K562 (cell line): Measurements from ENCODE around the gene SIRPG. TPM values are rescaled to one million over a fixed set of nuclear protein-coding genes. Genes with fewer than 3 reads are reported as not detected.

Experiments
- ATAC-seq: fragments of 200-7000 bp; cut with Tn5 transposase; 3 replicates; pipeline ENCODE4 v1.9.1; 2020; ENCODE audit warnings: moderate library complexity
- BruUV-seq: library from RNA; stranded (reverse); fragments of 400-500 nt; replicated peaks from 2 replicates; lab custom pipeline; 2021; lab: Mats Ljungman, UMichigan
- CTCF ChIA-PET: fragments of 300-600 bp; formaldehyde crosslinking; extraction: SDS; loops from one replicate; lab custom pipeline; 2021; ENCODE audit warnings: low intra/inter-chr PET ratio; lab: Yijun Ruan, JAX
- POLR2A ChIA-PET: fragments of 300-600, 350-650 bp; sonication (Branson Sonifier 250); formaldehyde crosslinking; extraction: SDS; loops from one replicate; lab custom pipeline; 2021; ENCODE audit warnings: antibody characterized with exemption, inconsistent platforms; lab: Yijun Ruan, JAX
- DNase-seq, 4 experiments: peaks; one replicate each; pipeline versions ENCODE4 v3.0.0 to v3.0.0-alpha.2; 2011 to 2018; ENCODE audit warnings: low spot score in 3 of 4, mixed read lengths in 3 of 4; ENCODE audit errors: extremely low read depth in 1 of 4
- FAIRE-seq: peaks from 2 replicates; lab custom pipeline; 2011; peaks lifted over from hg19 to GRCh38; lab: Jason Lieb, UNC
- H2AFZ ChIP-seq: 2 replicates; pipeline ENCODE4 v1.6.0; 2011; ENCODE audit warnings: low read depth, low read length, control low read depth, inconsistent platforms
- H3K27ac ChIP-seq: fragments of 200-600 bp; 3 replicates; pipeline ENCODE4 v1.8.0; 2011; ENCODE audit warnings: low read depth, mild to moderate bottlenecking, control low read depth, inconsistent platforms, low read length, moderate library complexity, mixed read lengths; ENCODE audit errors: extremely low read depth
- H3K27me3 ChIP-seq, 2 experiments: fragments of 300-600 bp in 1 of 2; 2 replicates in 1 of 2; 3 replicates in 1 of 2; pipeline versions ENCODE4 v1.6.0 to v1.8.0; 2011; ENCODE audit warnings: inconsistent platforms in 2 of 2, low read length in 2 of 2, mild to moderate bottlenecking in 1 of 2, mixed read lengths in 1 of 2, moderate library complexity in 1 of 2; ENCODE audit not compliant: control insufficient read depth in 2 of 2, insufficient read depth in 2 of 2
- H3K36me3 ChIP-seq: fragments of 300-600 bp; 3 replicates; pipeline ENCODE4 v1.8.0; 2011; ENCODE audit warnings: mild to moderate bottlenecking, low read length, inconsistent platforms; ENCODE audit not compliant: control insufficient read depth, insufficient read depth
- H3K4me1 ChIP-seq, 2 experiments: fragments of 200-600 bp in 1 of 2; replicated peaks in 1 of 2; 2 replicates in 1 of 2; 3 replicates in 1 of 2; pipeline versions ENCODE4 v1.5.1 to v1.8.0; 2011; ENCODE audit warnings: inconsistent platforms in 2 of 2, low read length in 2 of 2, mild to moderate bottlenecking in 1 of 2, mixed read lengths in 1 of 2, moderate library complexity in 1 of 2; ENCODE audit not compliant: control insufficient read depth in 2 of 2, insufficient read depth in 2 of 2
- H3K4me2 ChIP-seq: 2 replicates; pipeline ENCODE4 v1.6.1; 2011; ENCODE audit warnings: low read length, control low read depth, inconsistent platforms, mixed read lengths; ENCODE audit not compliant: insufficient read depth
- H3K4me3 ChIP-seq: fragments of 200-600 bp; sonication (generic), shearing (Covaris generic); 2 replicates; pipeline ENCODE4 v1.5.1; 2016; ENCODE audit warnings: control low read depth, inconsistent platforms
- H3K79me2 ChIP-seq: fragments of 200-600 bp; 3 replicates; pipeline ENCODE4 v1.8.0; 2011; ENCODE audit warnings: low read length, inconsistent platforms; ENCODE audit not compliant: control insufficient read depth, insufficient read depth
- H3K9ac ChIP-seq, 2 experiments: 2 replicates each; pipeline versions ENCODE4 v1.6.0 to v1.6.1; 2011; ENCODE audit warnings: low read depth in 2 of 2, low read length in 2 of 2, control low read depth in 1 of 2, inconsistent platforms in 1 of 2, mild to moderate bottlenecking in 1 of 2, mixed read lengths in 1 of 2; ENCODE audit not compliant: insufficient read depth in 1 of 2
- H3K9me1 ChIP-seq: one replicate; pipeline ENCODE4 v1.6.0; 2011; ENCODE audit warnings: inconsistent platforms, mild to moderate bottlenecking, low read length, moderate library complexity; ENCODE audit not compliant: control insufficient read depth, insufficient read depth
- H3K9me3 ChIP-seq: replicated peaks from 2 replicates; pipeline ENCODE4 v1.5.1; 2011; ENCODE audit warnings: low read depth, low read length, inconsistent platforms; ENCODE audit not compliant: control insufficient read depth, insufficient read depth
- H4K20me1 ChIP-seq: replicated peaks from 2 replicates; pipeline ENCODE4 v1.6.1; 2011; ENCODE audit warnings: low read length, inconsistent platforms, mixed read lengths; ENCODE audit not compliant: control insufficient read depth, insufficient read depth
- BACH1 ChIP-seq: fragments of 200-800 bp; sonication (Bioruptor generic); IDR thresholded peaks from 2 replicates; pipeline ENCODE4 v1.6.1; 2016; ENCODE audit warnings: missing genetic modification characterization, missing compliant biosample characterization
- BHLHE40 ChIP-seq: IDR thresholded peaks from 2 replicates; pipeline ENCODE4 v1.6.1; 2011; ENCODE audit warnings: low read length, improper control_type of control experiment
- CAMTA2 ChIP-seq: fragments of 250-450 bp; sonication (Bioruptor Pico); conservative IDR thresholded peaks from 2 replicates; pipeline ENCODE4 v1.5.1; 2022
- CBX2 ChIP-seq: fragments of 200-600 bp; sonication (generic); IDR thresholded peaks from one replicate; pipeline ENCODE4 v1.6.1; 2012; ENCODE audit warnings: mild to moderate bottlenecking, low read length, inconsistent platforms; ENCODE audit not compliant: insufficient read depth, poor library complexity, severe bottlenecking
- PHB2 ChIP-seq: fragments of 450-650 bp; IDR thresholded peaks from 2 replicates; pipeline ENCODE4 v1.6.1; 2017; ENCODE audit warnings: low read depth
- PHTF2 ChIP-seq: fragments of 250-450 bp; sonication (Bioruptor Pico); IDR thresholded peaks from 2 replicates; pipeline ENCODE4 v1.5.0; 2021; ENCODE audit warnings: mild to moderate bottlenecking
- POLR2AphosphoS5 ChIP-seq: IDR thresholded peaks from 2 replicates; pipeline ENCODE4 v1.6.1; 2011; ENCODE audit warnings: mild to moderate bottlenecking, low read depth, low read length, moderate library complexity; ENCODE audit not compliant: control insufficient read depth, insufficient read depth
- ZFX ChIP-seq: sonication (generic); formaldehyde crosslinking; IDR thresholded peaks from 2 replicates; pipeline ENCODE4 v1.8.0; 2022; ENCODE audit warnings: mild to moderate bottlenecking, missing genetic modification reagents, moderate library complexity
- ZNF316 ChIP-seq: fragments of 450-650 bp; IDR thresholded peaks from 2 replicates; pipeline ENCODE4 v1.6.1; 2016
- ZNF551 ChIP-seq: fragments of 250-450 bp; sonication (Bioruptor Pico); IDR thresholded peaks from 2 replicates; pipeline ENCODE4 v1.5.0; 2021; ENCODE audit warnings: mild to moderate bottlenecking, moderate library complexity
- WGBS: fragments of 100-300 bp; shearing (Covaris generic); methylation state at CpG from one replicate; pipeline ENCODE4 v1.1.6; 2016; ENCODE audit warnings: low coverage, mixed read lengths; ENCODE audit not compliant: insufficient coverage; ENCODE audit errors: missing lambda C conversion rate; 5-methylcytosine and 5-hydroxymethylcytosine counted together
- in situ Hi-C: fragments of 300-500 bp; cut with MboI; formaldehyde crosslinking; loops from 4 replicates; pipeline ENCODE4 v1.15.0; 2018; ENCODE audit warnings: inconsistent platforms, mixed read lengths
- intact Hi-C: fragments of 100-400 bp; cut with micrococcal nuclease; formaldehyde crosslinking; loops from 2 replicates; pipeline ENCODE4 v1.14.2; 2022
- polyA plus RNA-seq, 8 experiments: library from polyadenylated mRNA; depleted of rRNA in 4 of 8; stranded (reverse) in 5 of 8; unstranded in 3 of 8; fragments of >200 nt; fragmentation: Nextera tagmentation in 2 of 8; fragmentation: Illumina TruSeq in 1 of 8; extraction: Ambion mirVana in 2 of 8; extraction: Trizol in 1 of 8; gene quantifications; 2 replicates each; pipeline versions ENCODE4 v1.2.1 to v1.2.3, GENCODE V29; 2011 to 2014; ENCODE audit warnings: inconsistent platforms in 1 of 8, missing spikeins in 1 of 8
- total RNA-seq, 7 experiments: library from RNA; depleted of rRNA in 6 of 7; stranded (reverse); fragments of >200 nt in 6 of 7; fragmentation: Illumina TruSeq in 2 of 7; extraction: Trizol in 2 of 7; gene quantifications; 2 replicates each; pipeline versions ENCODE4 v1.2.1 to v1.2.3, GENCODE V29; 2011 to 2021; ENCODE audit warnings: low replicate concordance in 1 of 7

Gene SIRPG
- total and polyA plus RNA-seq, 9 of the 15 experiments (the other 6 are each of a cell fraction or from before 2014, with no cell fraction given), result not detected

GRCh38 chr20:1637755-1638154 lies 19.8 kb downstream of the SIRPG start:
- H3K9me3 ChIP-seq, result no peaks in the 10 kb centered on the region
- H4K20me1 ChIP-seq, result no peaks in the 10 kb centered on the region
- TF ChIP-seq POLR2AphosphoS5 (no peak), BACH1 (tag) (no peak), ZNF316 (no peak), ZFX (CRISPR knock-in tag) (no peak), PHB2 (no peak), BHLHE40 (no peak), PHTF2 (CRISPR knock-in tag) (no peak), CAMTA2 (no peak), ZNF551 (CRISPR knock-in tag) (no peak), CBX2 (no peak)
- no peaks in the 10 kb centered on the region for H3K27me3 ChIP-seq
- no TSS peak for BruUV-seq
- H3K4me2 ChIP-seq, result no peak overlapping the region
- FAIRE-seq (no peak), ATAC-seq (no peak), DNase-seq (no peak)
- intact Hi-C loops (no loop called here), in situ Hi-C loops (no loop called here)
- H3K9ac ChIP-seq, result no peak overlapping the region
- H2AFZ ChIP-seq, result no peak overlapping the region
- no peak overlapping the region for H3K4me3 ChIP-seq
- H3K79me2 ChIP-seq, result no peaks in the 10 kb centered on the region
- no peak overlapping the region for H3K27ac ChIP-seq
- H3K9me1 ChIP-seq, result no peaks in the 10 kb centered on the region
- WGBS, result 0% methylated on average over 2 of the region's 2 CpGs
- ChIA-PET CTCF (no interaction called here), POLR2A (no interaction called here)
- H3K4me1 ChIP-seq, result no peaks in the 10 kb centered on the region
- no peaks in the 10 kb centered on the region for H3K36me3 ChIP-seq
